PC-9 (cell line): ENCODE measurements around the gene EGR1. TPM values are rescaled to one million over a fixed set of nuclear protein-coding genes. Genes with fewer than 3 reads are reported as not detected.
A peak's percentile ranks its signal among the peaks of the same experiment; 100 is the strongest.

Experiments
- BruUV-seq: library from RNA; stranded (reverse); fragments of 400-500 nt; replicated peaks from 2 replicates; lab custom pipeline; 2021; lab: Mats Ljungman, UMichigan
- CTCF ChIA-PET: fragments of 300-600 bp; sonication (Branson Sonifier 250); formaldehyde crosslinking; loops from one replicate; lab custom pipeline; 2022; ENCODE audit warnings: antibody characterized with exemption; lab: Charles Lee
- POLR2A ChIA-PET: fragments of 300-600 bp; sonication (Branson Sonifier 250); formaldehyde crosslinking; loops from one replicate; lab custom pipeline; 2022; ENCODE audit warnings: antibody characterized with exemption; ENCODE audit not compliant: unreplicated experiment; lab: Charles Lee
- DNase-seq, 2 experiments: peaks; one replicate each; pipeline versions ENCODE4 v3.0.0 to v3.0.0-alpha.2; 2015 to 2022; ENCODE audit warnings: mixed read lengths in 1 of 2
- H2AFZ ChIP-seq: fragments of 200-600 bp; sonication (generic); 2 replicates; pipeline ENCODE4 v1.8.1; 2017; ENCODE audit warnings: antibody characterized with exemption
- H3F3A ChIP-seq: fragments of 200-600 bp; sonication (generic); 2 replicates; pipeline ENCODE4 v1.8.1; 2017; ENCODE audit warnings: antibody characterized with exemption, mild to moderate bottlenecking, low read depth; ENCODE audit not compliant: insufficient read depth
- H3K27ac ChIP-seq: fragments of 200-600 bp; sonication (generic); 2 replicates; pipeline ENCODE4 v1.6.1; 2016; ENCODE audit warnings: mixed run types
- H3K27me3 ChIP-seq: fragments of 200-600 bp; sonication (generic); 2 replicates; pipeline ENCODE4 v1.6.1; 2016; ENCODE audit warnings: low read depth, mixed run types; ENCODE audit not compliant: insufficient read depth
- H3K36me3 ChIP-seq: fragments of 200-600 bp; sonication (generic); 2 replicates; pipeline ENCODE4 v1.6.1; 2016; ENCODE audit warnings: low read depth, mixed run types
- H3K4me1 ChIP-seq: fragments of 200-600 bp; sonication (generic); replicated peaks from 2 replicates; pipeline ENCODE4 v1.6.1; 2016; ENCODE audit warnings: mixed run types; ENCODE audit not compliant: insufficient read depth
- H3K4me2 ChIP-seq: fragments of 200-600 bp; sonication (generic); 2 replicates; pipeline ENCODE4 v1.6.1; 2017; ENCODE audit warnings: mixed run types
- H3K4me3 ChIP-seq: fragments of 200-600 bp; sonication (generic); 2 replicates; pipeline ENCODE4 v1.6.1; 2016; ENCODE audit warnings: mixed run types
- H3K79me2 ChIP-seq: fragments of 200-600 bp; sonication (generic); 2 replicates; pipeline ENCODE4 v1.6.1; 2017; ENCODE audit warnings: low read depth, mixed run types
- H3K9me2 ChIP-seq: fragments of 200-600 bp; sonication (generic); 2 replicates; pipeline ENCODE4 v1.8.1; 2017; ENCODE audit warnings: mild to moderate bottlenecking; ENCODE audit not compliant: insufficient read depth
- H3K9me3 ChIP-seq: fragments of 200-600 bp; sonication (generic); 2 replicates; pipeline ENCODE4 v1.8.1; 2016; ENCODE audit warnings: low read depth; ENCODE audit not compliant: insufficient read depth
- H4K20me1 ChIP-seq: fragments of 200-600 bp; sonication (generic); 2 replicates; pipeline ENCODE4 v1.8.1; 2017; ENCODE audit not compliant: insufficient read depth
- EZH2 ChIP-seq: fragments of 200-600 bp; sonication (generic); IDR thresholded peaks from 2 replicates; pipeline ENCODE4 v1.8.0; 2017; ENCODE audit warnings: antibody characterized with exemption, low read depth
- intact Hi-C: fragments of 100-400 bp; cut with micrococcal nuclease; formaldehyde crosslinking; loops from one replicate; pipeline ENCODE4 v1.10.0; 2022; ENCODE audit not compliant: unreplicated experiment
- total RNA-seq: library from RNA; stranded (reverse); gene quantifications from 2 replicates; pipeline ENCODE4 v1.2.3, GENCODE V29; 2021
- TF ChIP-seq, protein P1 (sequence below): fragments of 200-600 bp; sonication (generic); conservative IDR thresholded peaks from 2 replicates; pipeline ENCODE4 v1.6.1; 2017; ENCODE audit warnings: mixed run types, antibody characterized with exemption, mild to moderate bottlenecking, moderate library complexity

EGR1 gene
- total RNA-seq, 1 experiment from 2014 or later, result 24.7 TPM

DNA sequence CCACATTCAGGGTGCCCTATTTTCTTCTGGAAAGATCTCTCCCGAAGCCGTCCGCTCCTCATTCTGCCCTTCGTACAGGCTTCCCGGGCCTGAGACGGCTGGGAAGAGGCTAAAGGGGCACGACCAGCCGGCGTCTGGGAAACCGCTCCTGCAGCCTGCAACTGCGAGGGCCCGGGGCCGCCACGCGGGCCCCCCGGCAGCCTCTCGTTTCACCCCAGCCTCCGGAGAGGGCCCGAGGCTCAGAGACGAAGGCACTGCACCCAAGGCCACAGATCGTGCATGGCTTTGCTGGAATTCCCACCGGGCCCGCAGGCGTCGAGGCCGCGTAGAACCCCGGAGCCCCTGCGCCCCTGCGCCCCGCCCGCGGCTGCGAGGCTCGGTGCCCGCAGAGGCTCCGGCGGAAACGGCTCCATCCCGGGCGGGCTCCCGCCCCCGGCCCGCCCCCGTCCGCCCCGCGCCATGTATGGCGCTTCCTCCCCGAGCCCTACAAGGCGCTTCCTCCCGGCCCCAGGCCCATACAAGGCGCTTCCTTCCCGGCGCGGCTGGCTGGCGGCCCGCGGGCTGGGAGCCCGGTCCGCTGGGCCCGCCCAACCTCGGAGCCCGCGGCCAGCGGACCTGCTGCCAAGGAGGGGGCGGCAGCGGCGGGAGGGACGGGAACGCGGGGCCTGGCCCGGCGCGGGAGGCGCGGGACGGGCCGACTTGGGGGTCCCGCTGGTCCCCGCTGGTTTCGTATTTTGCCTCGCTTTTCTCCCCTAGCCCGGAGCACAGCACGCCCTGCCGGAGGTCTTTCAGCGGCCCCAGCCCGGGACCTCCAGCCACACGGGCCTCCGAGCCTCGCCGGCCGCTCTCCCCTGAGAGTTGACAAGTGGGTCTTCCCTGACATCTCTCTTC, 26.6 kb downstream of the EGR1 start:
- TSS peak; percentile 80 for BruUV-seq
- intact Hi-C loops, result no loop called here
- ChIA-PET CTCF (interaction anchor here (0.9 kb wide), 1 partner anchor 42 kb away, joined by 4 read pairs; no protein-coding TSS in a partner anchor), POLR2A (no interaction called here)
- peak; percentile 61 to 82 for DNase-seq
- peak overlapping the region; percentile 54 for H3K4me3 ChIP-seq
- no peak overlapping the region for H3K27ac ChIP-seq
- no peaks in the 10 kb centered on the region for H3K79me2 ChIP-seq
- TF ChIP-seq, protein P1, sequence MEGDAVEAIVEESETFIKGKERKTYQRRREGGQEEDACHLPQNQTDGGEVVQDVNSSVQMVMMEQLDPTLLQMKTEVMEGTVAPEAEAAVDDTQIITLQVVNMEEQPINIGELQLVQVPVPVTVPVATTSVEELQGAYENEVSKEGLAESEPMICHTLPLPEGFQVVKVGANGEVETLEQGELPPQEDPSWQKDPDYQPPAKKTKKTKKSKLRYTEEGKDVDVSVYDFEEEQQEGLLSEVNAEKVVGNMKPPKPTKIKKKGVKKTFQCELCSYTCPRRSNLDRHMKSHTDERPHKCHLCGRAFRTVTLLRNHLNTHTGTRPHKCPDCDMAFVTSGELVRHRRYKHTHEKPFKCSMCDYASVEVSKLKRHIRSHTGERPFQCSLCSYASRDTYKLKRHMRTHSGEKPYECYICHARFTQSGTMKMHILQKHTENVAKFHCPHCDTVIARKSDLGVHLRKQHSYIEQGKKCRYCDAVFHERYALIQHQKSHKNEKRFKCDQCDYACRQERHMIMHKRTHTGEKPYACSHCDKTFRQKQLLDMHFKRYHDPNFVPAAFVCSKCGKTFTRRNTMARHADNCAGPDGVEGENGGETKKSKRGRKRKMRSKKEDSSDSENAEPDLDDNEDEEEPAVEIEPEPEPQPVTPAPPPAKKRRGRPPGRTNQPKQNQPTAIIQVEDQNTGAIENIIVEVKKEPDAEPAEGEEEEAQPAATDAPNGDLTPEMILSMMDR, result no peak
- TF ChIP-seq EZH2, result no peak
- H3F3A ChIP-seq, result no peaks in the 10 kb centered on the region; the same call in 1 of the 2 replicates
- peaks cover 32% of the 10 kb centered on the region for H3K27me3 ChIP-seq
- 0 out of 2 replicates have a peak, but pooled peaks cover 7% of the 10 kb centered on the region for H3K4me1 ChIP-seq
- H4K20me1 ChIP-seq, result no peaks in the 10 kb centered on the region
- H3K36me3 ChIP-seq, result no peaks in the 10 kb centered on the region
- H2AFZ ChIP-seq, result peak overlapping the region; percentile 88
- H3K9me2 ChIP-seq, result no peaks in the 10 kb centered on the region
- H3K9me3 ChIP-seq, result no peaks in the 10 kb centered on the region
- peak overlapping the region; percentile 81 for H3K4me2 ChIP-seq

DNA sequence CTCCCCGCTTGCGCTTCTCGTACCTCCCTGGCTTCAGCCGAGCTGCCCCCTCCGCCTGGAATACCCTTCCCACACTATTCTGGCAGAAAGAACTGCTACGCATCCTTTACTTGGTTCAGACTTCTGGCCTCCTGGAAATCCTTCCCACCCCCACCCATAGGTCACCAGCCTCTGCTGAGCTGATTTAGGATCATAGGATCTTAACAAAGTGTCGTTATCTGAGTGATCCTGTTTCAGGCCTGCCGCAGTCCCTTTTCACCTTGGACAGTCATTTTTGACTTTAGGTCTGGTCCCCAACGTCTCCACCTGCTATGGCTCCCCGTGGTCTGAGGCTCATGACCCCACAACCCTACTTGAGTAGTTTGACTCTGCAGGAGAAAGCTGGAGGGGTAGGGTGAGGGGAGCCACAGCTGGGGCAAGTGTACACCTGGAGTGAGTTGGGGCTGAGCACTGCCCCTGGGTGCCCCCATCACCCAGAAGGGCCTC, 27.3 kb downstream of the EGR1 start:
- POLR2A ChIA-PET, result interaction anchor here (0.6 kb wide), 1 partner anchor 713 kb away, joined by 48 read pairs; no protein-coding TSS in a partner anchor
- H3K27me3 ChIP-seq, result peaks cover 32% of the 10 kb centered on the region
- BruUV-seq, result TSS peak; percentile 74
- no peaks in the 10 kb centered on the region for H3K9me2 ChIP-seq
- no peak for DNase-seq
- intact Hi-C loops, result no loop called here
- H3F3A ChIP-seq, result no peaks in the 10 kb centered on the region; the same call in 1 of the 2 replicates
- H3K4me1 ChIP-seq, result 0 out of 2 replicates have a peak, but pooled peaks cover 7% of the 10 kb centered on the region
- H3K79me2 ChIP-seq, result no peaks in the 10 kb centered on the region
- peak overlapping the region; percentile 81 for H3K4me2 ChIP-seq
- no peak for TF ChIP-seq EZH2
- H3K9me3 ChIP-seq, result no peaks in the 10 kb centered on the region
- no peak overlapping the region for H3K27ac ChIP-seq
- no peaks in the 10 kb centered on the region for H4K20me1 ChIP-seq
- H2AFZ ChIP-seq, result no peak overlapping the region
- CTCF ChIA-PET, result interaction anchor here (0.6 to 0.9 kb wide), 2 partner anchors 43 to 1237 kb away, joined by 3 to 4 read pairs; no protein-coding TSS in a partner anchor
- no peaks in the 10 kb centered on the region for H3K36me3 ChIP-seq
- peak overlapping the region; percentile 54; the same call in 1 of the 2 replicates for H3K4me3 ChIP-seq

DNA sequence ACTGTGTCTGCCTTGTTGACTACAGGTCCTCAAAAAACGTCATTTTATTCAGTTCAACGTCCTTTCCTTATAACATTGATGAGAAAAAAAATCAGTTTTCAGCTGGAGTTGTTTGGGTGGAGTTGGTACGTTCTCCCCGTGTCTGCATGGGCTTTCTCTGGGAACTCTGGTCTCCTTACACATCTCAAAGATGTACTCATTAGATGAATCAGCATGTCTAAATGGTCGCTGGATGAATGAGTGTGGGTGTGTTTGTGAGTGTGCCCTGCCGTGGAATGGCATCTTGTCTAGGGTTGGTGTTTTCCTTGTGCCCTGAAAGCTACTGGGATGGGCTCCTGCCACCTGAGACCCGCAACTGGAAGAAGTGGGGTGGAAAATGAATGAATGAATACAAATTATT, 30.1 kb downstream of the EGR1 start:
- H3K9me2 ChIP-seq, result no peaks in the 10 kb centered on the region
- no peak for DNase-seq
- H3K4me1 ChIP-seq, result no peaks in the 10 kb centered on the region
- no peaks in the 10 kb centered on the region for H3K9me3 ChIP-seq
- H4K20me1 ChIP-seq, result no peaks in the 10 kb centered on the region
- BruUV-seq, result no TSS peak
- H3K79me2 ChIP-seq, result no peaks in the 10 kb centered on the region
- no peak overlapping the region for H3K4me3 ChIP-seq
- no peak overlapping the region for H2AFZ ChIP-seq
- H3K4me2 ChIP-seq, result no peak overlapping the region
- TF ChIP-seq, protein P1, result no peak
- TF ChIP-seq EZH2, result no peak
- no peak overlapping the region for H3K27ac ChIP-seq
- H3K36me3 ChIP-seq, result no peaks in the 10 kb centered on the region
- H3F3A ChIP-seq, result no peaks in the 10 kb centered on the region; the same call in 1 of the 2 replicates
- POLR2A ChIA-PET, result no interaction called here
- CTCF ChIA-PET, result no interaction called here
- intact Hi-C loops, result no loop called here
- H3K27me3 ChIP-seq, result peaks cover 22% of the 10 kb centered on the region
